ENCODE measurements around the gene TOX2.

DNA sequence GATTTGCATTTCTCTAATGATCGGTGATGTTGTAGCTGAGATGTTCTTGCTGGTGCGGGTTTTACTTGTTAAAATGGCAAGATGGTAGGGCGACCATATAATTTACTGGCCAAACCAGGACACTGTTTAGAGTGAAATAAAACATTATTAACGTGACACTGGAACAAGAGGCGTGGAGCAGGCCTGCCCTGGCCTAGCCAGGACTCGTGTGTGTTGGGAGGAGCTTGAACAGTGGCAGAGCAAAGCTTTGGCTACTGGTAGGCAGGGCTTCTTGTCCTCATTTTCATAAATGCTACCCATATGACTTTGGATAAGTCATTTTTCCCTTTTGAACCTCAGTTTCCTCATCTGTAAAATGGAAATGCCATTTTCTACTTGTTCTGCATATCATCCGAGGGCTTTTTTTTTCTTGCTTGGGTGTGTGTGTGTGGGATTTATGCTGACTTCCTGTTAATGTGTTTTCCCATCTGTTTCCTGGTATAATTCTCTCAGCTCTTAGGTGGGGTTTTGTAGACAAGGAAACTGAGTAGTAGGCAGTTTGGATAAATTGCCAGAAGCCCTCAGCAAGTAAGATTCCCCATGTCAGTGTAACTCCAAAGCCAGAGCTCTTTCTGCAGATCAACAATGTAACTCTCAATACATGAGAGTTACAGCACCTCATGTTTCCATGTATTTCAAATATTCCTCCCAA lies 81.7 kb downstream of the TOX2 start:
- TF ChIP-seq, protein P1, sequence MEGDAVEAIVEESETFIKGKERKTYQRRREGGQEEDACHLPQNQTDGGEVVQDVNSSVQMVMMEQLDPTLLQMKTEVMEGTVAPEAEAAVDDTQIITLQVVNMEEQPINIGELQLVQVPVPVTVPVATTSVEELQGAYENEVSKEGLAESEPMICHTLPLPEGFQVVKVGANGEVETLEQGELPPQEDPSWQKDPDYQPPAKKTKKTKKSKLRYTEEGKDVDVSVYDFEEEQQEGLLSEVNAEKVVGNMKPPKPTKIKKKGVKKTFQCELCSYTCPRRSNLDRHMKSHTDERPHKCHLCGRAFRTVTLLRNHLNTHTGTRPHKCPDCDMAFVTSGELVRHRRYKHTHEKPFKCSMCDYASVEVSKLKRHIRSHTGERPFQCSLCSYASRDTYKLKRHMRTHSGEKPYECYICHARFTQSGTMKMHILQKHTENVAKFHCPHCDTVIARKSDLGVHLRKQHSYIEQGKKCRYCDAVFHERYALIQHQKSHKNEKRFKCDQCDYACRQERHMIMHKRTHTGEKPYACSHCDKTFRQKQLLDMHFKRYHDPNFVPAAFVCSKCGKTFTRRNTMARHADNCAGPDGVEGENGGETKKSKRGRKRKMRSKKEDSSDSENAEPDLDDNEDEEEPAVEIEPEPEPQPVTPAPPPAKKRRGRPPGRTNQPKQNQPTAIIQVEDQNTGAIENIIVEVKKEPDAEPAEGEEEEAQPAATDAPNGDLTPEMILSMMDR (conservative IDR thresholded peaks at IDR 0.05 in 1 of 2, IDR thresholded peaks at IDR 0.05 in 1 of 2; ENCODE audit: extremely low read depth in 1 of 2, insufficient read depth in 1 of 2, low read depth in 1 of 2, low read length in 2 of 2) = no peak
- TF ChIP-seq EZH2 (IDR thresholded peaks at IDR 0.05; ENCODE audit: borderline replicate concordance, low read length) = no peak

Measured in mammary epithelial cell (primary cell).